Measurements from ENCODE around the gene BLID.

- TF ChIP-seq CTCF (IDR thresholded peaks at IDR 0.05) (no peak), POLR2AphosphoS5 (IDR thresholded peaks at IDR 0.05; ENCODE audit: low read depth, low read length) (no peak)
These were observed 39.0 kb upstream of the BLID start for GRCh38 chr11:122154994-122155393.

Measured in Panc1 (cell line).